Hepatocyte (in vitro differentiated cells): ENCODE data around the gene GPATCH1.

Experiments used
- CTCF ChIP-seq: fragments of 200-600 bp; sonication (generic); IDR thresholded peaks from 2 replicates; pipeline ENCODE4 v1.5.1; 2016; ENCODE audit warnings: antibody characterized with exemption, mild to moderate bottlenecking; ENCODE audit not compliant: poor library complexity
- EZH2phosphoT487 ChIP-seq: fragments of 200-600 bp; sonication (generic); IDR thresholded peaks from one replicate; pipeline ENCODE4 v1.6.1; 2018; ENCODE audit warnings: antibody characterized with exemption, mild to moderate bottlenecking, low read depth, moderate library complexity; ENCODE audit not compliant: unreplicated experiment, severe bottlenecking

DNA sequence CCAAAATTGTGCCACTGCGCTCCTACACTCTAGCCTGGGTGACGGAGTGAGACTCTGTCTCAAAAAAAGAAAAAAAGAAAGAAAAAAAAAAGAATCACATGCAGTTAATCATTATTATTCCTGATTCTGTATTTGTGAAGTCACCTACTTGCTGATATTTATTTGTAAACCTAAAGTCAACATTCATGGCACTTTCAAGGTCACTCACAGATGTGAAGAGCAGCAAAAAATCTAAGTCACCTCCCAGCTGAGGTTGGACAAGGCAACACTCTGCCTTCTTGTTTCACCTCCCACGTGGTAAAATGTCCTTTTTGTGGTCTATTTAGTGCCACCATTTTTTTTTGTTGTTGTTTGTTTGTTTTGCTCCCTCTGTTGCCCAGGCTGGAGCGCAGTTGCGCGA lies 77.4 kb downstream of the GPATCH1 start:
- no peak for TF ChIP-seq CTCF
- TF ChIP-seq EZH2phosphoT487: no peak
